ENCODE measurements around the gene ARL15.

Gene ARL15

GRCh38 chr5:54226215-54226614 lies 84.2 kb downstream of the ARL15 start:
- Histone ChIP-seq H3K18ac (ENCODE audit: low read length) (no peak overlapping the region), H3K4ac (ENCODE audit: low read length) (no peak overlapping the region), H3K23ac (ENCODE audit: low read depth, low read length, poor library complexity) (no peak overlapping the region), H3K14ac (ENCODE audit: low read length) (no peak overlapping the region), H3K4me2 (ENCODE audit: insufficient read depth, low read length, poor library complexity, severe bottlenecking) (no peak overlapping the region), H3K9ac (ENCODE audit: low read depth, low read length, poor library complexity) (no peak overlapping the region), H3K27me3 (ENCODE audit: control insufficient read depth in 3 of 3, insufficient read depth in 3 of 3, low read depth in 1 of 3, low read length in 3 of 3) (peaks cover 0 to 2% (median 0%) of the 10 kb centered on the region in 3 experiments), H2AFZ (ENCODE audit: low read length) (no peak overlapping the region), H2AK5ac (ENCODE audit: low read depth, low read length) (no peak overlapping the region), H3K9me3 (replicated peaks in 1 of 2; ENCODE audit: control insufficient read depth in 2 of 2, insufficient read depth in 1 of 2, low read depth in 1 of 2, low read length in 2 of 2) (peaks cover 0 to 3% of the 10 kb centered on the region in 2 donors), H3K4me3 (ENCODE audit: low read length in 2 of 2) (no peak overlapping the region), H3K27ac (replicated peaks; ENCODE audit: low read length) (no peak overlapping the region), H3K4me1 (ENCODE audit: control insufficient read depth in 2 of 2, insufficient read depth in 1 of 2, low read depth in 1 of 2, low read length in 2 of 2) (no peaks in the 10 kb centered on the region), H4K91ac (ENCODE audit: low read depth, low read length, poor library complexity) (no peak overlapping the region), H2BK15ac (ENCODE audit: low read length) (no peak overlapping the region), H2BK12ac (ENCODE audit: low read length) (no peak overlapping the region), H4K8ac (ENCODE audit: low read depth, low read length) (no peak overlapping the region), H2BK5ac (ENCODE audit: low read length) (no peak overlapping the region), H2BK120ac (ENCODE audit: low read depth, low read length) (no peak overlapping the region), H3K36me3 (replicated peaks in 1 of 2; ENCODE audit: control insufficient read depth in 2 of 2, insufficient read depth in 2 of 2, low read length in 2 of 2) (no peaks in the 10 kb centered on the region), H3K79me1 (ENCODE audit: low read depth, low read length) (no peaks in the 10 kb centered on the region)
- WGBS, 2 donors (ENCODE audit: extremely low coverage in 2 of 2, insufficient read length in 2 of 2, insufficient replicate concordance in 1 of 2): no CpG with 5 or more reads among the region's 5 CpGs
- no peak for DNase-seq (ENCODE audit: low spot score)

DNA sequence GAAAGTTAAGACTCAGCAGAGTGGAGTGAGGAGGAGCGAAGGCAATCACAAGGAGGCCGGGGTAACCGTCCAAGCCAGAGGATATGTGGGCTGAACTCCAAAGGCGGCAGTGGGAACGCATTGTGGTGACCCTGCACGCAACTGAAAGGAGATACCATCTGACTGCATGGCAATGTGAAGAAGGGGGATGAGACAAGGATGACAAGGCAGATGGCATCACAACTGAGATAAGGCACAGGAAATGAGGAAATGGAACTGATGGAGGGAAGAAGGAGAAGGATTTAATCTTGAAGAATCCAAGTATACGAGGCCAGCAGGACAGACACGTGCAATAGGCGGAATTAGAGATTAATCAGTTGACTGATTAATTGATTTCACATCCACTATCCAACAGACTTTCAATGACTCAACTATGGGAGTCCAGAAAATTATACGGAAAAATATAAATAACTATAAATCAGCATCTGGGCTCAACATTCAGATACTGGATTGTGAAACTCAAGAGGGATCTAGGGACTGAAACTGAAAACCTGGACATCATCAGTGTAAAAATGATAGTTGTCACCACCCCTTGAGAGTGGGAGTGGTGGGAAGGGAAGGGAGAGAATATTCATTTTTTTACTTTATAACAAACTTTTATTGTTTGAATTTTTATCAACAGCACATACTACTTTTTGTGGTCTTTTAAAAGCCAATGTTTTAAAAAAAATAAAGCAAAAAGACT lies 86.1 kb downstream of the ARL15 start:
- Histone ChIP-seq H2BK5ac (ENCODE audit: low read length) (no peak overlapping the region), H3K4me3 (ENCODE audit: low read length in 2 of 2) (no peak overlapping the region), H3K9me3 (replicated peaks in 1 of 2; ENCODE audit: control insufficient read depth in 2 of 2, insufficient read depth in 1 of 2, low read depth in 1 of 2, low read length in 2 of 2) (peaks cover 0 to 3% of the 10 kb centered on the region in 2 donors), H3K27ac (replicated peaks; ENCODE audit: low read length) (no peak overlapping the region), H4K8ac (ENCODE audit: low read depth, low read length) (no peak overlapping the region), H2AK5ac (ENCODE audit: low read depth, low read length) (no peak overlapping the region), H4K91ac (ENCODE audit: low read depth, low read length, poor library complexity) (no peak overlapping the region), H3K18ac (ENCODE audit: low read length) (no peak overlapping the region), H3K27me3 (ENCODE audit: control insufficient read depth in 3 of 3, insufficient read depth in 3 of 3, low read depth in 1 of 3, low read length in 3 of 3) (peaks cover 0 to 2% (median 0%) of the 10 kb centered on the region in 3 experiments), H2BK120ac (ENCODE audit: low read depth, low read length) (no peak overlapping the region), H3K36me3 (replicated peaks in 1 of 2; ENCODE audit: control insufficient read depth in 2 of 2, insufficient read depth in 2 of 2, low read length in 2 of 2) (no peaks in the 10 kb centered on the region), H3K23ac (ENCODE audit: low read depth, low read length, poor library complexity) (no peak overlapping the region), H3K4ac (ENCODE audit: low read length) (no peak overlapping the region), H2AFZ (ENCODE audit: low read length) (no peak overlapping the region), H3K14ac (ENCODE audit: low read length) (no peak overlapping the region), H3K4me2 (ENCODE audit: insufficient read depth, low read length, poor library complexity, severe bottlenecking) (no peak overlapping the region), H3K9ac (ENCODE audit: low read depth, low read length, poor library complexity) (no peak overlapping the region), H3K4me1 (ENCODE audit: control insufficient read depth in 2 of 2, insufficient read depth in 1 of 2, low read depth in 1 of 2, low read length in 2 of 2) (no peaks in the 10 kb centered on the region), H3K79me1 (ENCODE audit: low read depth, low read length) (no peaks in the 10 kb centered on the region), H2BK12ac (ENCODE audit: low read length) (no peak overlapping the region), H2BK15ac (ENCODE audit: low read length) (no peak overlapping the region)
- DNase-seq (ENCODE audit: low spot score): no peak
- WGBS, 2 donors (ENCODE audit: extremely low coverage in 2 of 2, insufficient read length in 2 of 2, insufficient replicate concordance in 1 of 2): no CpG with 5 or more reads among the region's 10 CpGs

- Histone ChIP-seq H3K14ac (ENCODE audit: low read length) (no peak overlapping the region), H3K27ac (replicated peaks; ENCODE audit: low read length) (no peak overlapping the region), H2BK12ac (ENCODE audit: low read length) (no peak overlapping the region), H2BK120ac (ENCODE audit: low read depth, low read length) (no peak overlapping the region), H3K36me3 (replicated peaks in 1 of 2; ENCODE audit: control insufficient read depth in 2 of 2, insufficient read depth in 2 of 2, low read length in 2 of 2) (no peaks in the 10 kb centered on the region), H2BK5ac (ENCODE audit: low read length) (no peak overlapping the region), H3K9ac (ENCODE audit: low read depth, low read length, poor library complexity) (no peak overlapping the region), H4K91ac (ENCODE audit: low read depth, low read length, poor library complexity) (no peak overlapping the region), H3K79me1 (ENCODE audit: low read depth, low read length) (no peaks in the 10 kb centered on the region), H3K4me2 (ENCODE audit: insufficient read depth, low read length, poor library complexity, severe bottlenecking) (no peak overlapping the region), H2AK5ac (ENCODE audit: low read depth, low read length) (no peak overlapping the region), H3K9me3 (replicated peaks in 1 of 2; ENCODE audit: control insufficient read depth in 2 of 2, insufficient read depth in 1 of 2, low read depth in 1 of 2, low read length in 2 of 2) (peaks cover 0 to 3% of the 10 kb centered on the region in 2 donors), H3K4ac (ENCODE audit: low read length) (no peak overlapping the region), H3K27me3 (ENCODE audit: control insufficient read depth in 3 of 3, insufficient read depth in 3 of 3, low read depth in 1 of 3, low read length in 3 of 3) (peaks cover 0 to 2% (median 0%) of the 10 kb centered on the region in 3 experiments), H2BK15ac (ENCODE audit: low read length) (no peak overlapping the region), H2AFZ (ENCODE audit: low read length) (no peak overlapping the region), H3K4me3 (ENCODE audit: low read length in 2 of 2) (no peak overlapping the region), H3K23ac (ENCODE audit: low read depth, low read length, poor library complexity) (no peak overlapping the region), H3K4me1 (ENCODE audit: control insufficient read depth in 2 of 2, insufficient read depth in 1 of 2, low read depth in 1 of 2, low read length in 2 of 2) (no peaks in the 10 kb centered on the region), H3K18ac (ENCODE audit: low read length) (no peak overlapping the region), H4K8ac (ENCODE audit: low read depth, low read length) (no peak overlapping the region)
- DNase-seq (ENCODE audit: low spot score): no peak
- WGBS, 2 donors (ENCODE audit: extremely low coverage in 2 of 2, insufficient read length in 2 of 2, insufficient replicate concordance in 1 of 2): no CpG with 5 or more reads among the region's 4 CpGs
These were observed 88.0 kb downstream of the ARL15 start for GRCh38 chr5:54222336-54222735.

DNA sequence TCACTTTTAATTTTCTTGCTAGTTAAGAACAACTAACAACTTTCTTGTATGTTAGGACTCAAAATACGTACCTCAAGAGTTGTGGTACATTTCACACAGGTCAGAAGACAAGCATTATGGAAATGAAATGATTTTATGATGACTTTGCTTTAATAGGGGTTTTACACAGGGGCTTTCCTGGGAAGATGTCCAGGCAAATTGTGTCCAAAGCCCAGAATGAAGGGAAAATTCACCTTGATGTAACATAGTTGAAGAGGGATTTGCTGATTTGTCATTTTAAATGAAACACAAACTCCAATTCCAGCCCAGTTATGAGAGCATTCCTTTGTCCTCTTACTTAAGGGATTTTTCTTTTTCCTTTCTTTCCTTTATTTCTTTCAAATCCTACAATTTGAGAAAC lies 89.2 kb downstream of the ARL15 start:
- Histone ChIP-seq H2BK12ac (ENCODE audit: low read length) (no peak overlapping the region), H3K9ac (ENCODE audit: low read depth, low read length, poor library complexity) (no peak overlapping the region), H3K9me3 (replicated peaks in 1 of 2; ENCODE audit: control insufficient read depth in 2 of 2, insufficient read depth in 1 of 2, low read depth in 1 of 2, low read length in 2 of 2) (peaks cover 0 to 3% of the 10 kb centered on the region in 2 donors), H3K36me3 (replicated peaks in 1 of 2; ENCODE audit: control insufficient read depth in 2 of 2, insufficient read depth in 2 of 2, low read length in 2 of 2) (no peaks in the 10 kb centered on the region), H3K18ac (ENCODE audit: low read length) (no peak overlapping the region), H3K27me3 (ENCODE audit: control insufficient read depth in 3 of 3, insufficient read depth in 3 of 3, low read depth in 1 of 3, low read length in 3 of 3) (peaks cover 0 to 2% (median 0%) of the 10 kb centered on the region in 3 experiments), H2BK15ac (ENCODE audit: low read length) (no peak overlapping the region), H4K91ac (ENCODE audit: low read depth, low read length, poor library complexity) (no peak overlapping the region), H3K4me2 (ENCODE audit: insufficient read depth, low read length, poor library complexity, severe bottlenecking) (no peak overlapping the region), H3K27ac (replicated peaks; ENCODE audit: low read length) (no peak overlapping the region), H3K79me1 (ENCODE audit: low read depth, low read length) (no peaks in the 10 kb centered on the region), H2BK120ac (ENCODE audit: low read depth, low read length) (no peak overlapping the region), H3K14ac (ENCODE audit: low read length) (no peak overlapping the region), H3K4ac (ENCODE audit: low read length) (no peak overlapping the region), H2BK5ac (ENCODE audit: low read length) (no peak overlapping the region), H3K4me1 (ENCODE audit: control insufficient read depth in 2 of 2, insufficient read depth in 1 of 2, low read depth in 1 of 2, low read length in 2 of 2) (peaks cover 0 to 1% of the 10 kb centered on the region in 2 donors), H3K4me3 (ENCODE audit: low read length in 2 of 2) (no peak overlapping the region), H2AFZ (ENCODE audit: low read length) (no peak overlapping the region), H2AK5ac (ENCODE audit: low read depth, low read length) (no peak overlapping the region), H3K23ac (ENCODE audit: low read depth, low read length, poor library complexity) (no peak overlapping the region), H4K8ac (ENCODE audit: low read depth, low read length) (no peak overlapping the region)
- DNase-seq (ENCODE audit: low spot score): no peak
- no CpG with 5 or more reads among the region's 1 CpG for WGBS, 2 donors (ENCODE audit: extremely low coverage in 2 of 2, insufficient read length in 2 of 2, insufficient replicate concordance in 1 of 2)

Measured in neuronal stem cell (in vitro differentiated cells).